Esophagus (tissue), 2 donors: ENCODE measurements around the gene KCNQ5. TPM values are rescaled to one million over a fixed set of nuclear protein-coding genes. Genes with fewer than 3 reads are reported as not detected.

Source experiments
- H3K27ac ChIP-seq, 2 donors: one replicate each; pipeline ENCODE4 v1.5.1; 2013; ENCODE audit warnings: low read depth in 2 of 2, mild to moderate bottlenecking in 2 of 2, inconsistent platforms in 1 of 2, low read length in 1 of 2, moderate library complexity in 1 of 2
- H3K27me3 ChIP-seq, 2 donors: one replicate each; pipeline ENCODE4 v1.6.1; 2013; ENCODE audit warnings: low read length in 2 of 2, control low read depth in 1 of 2, mild to moderate bottlenecking in 1 of 2; ENCODE audit not compliant: insufficient read depth in 2 of 2, control insufficient read depth in 1 of 2
- H3K36me3 ChIP-seq, 2 donors: one replicate each; pipeline ENCODE4 v1.6.1; 2013; ENCODE audit warnings: low read length in 1 of 2; ENCODE audit not compliant: control insufficient read depth in 2 of 2, insufficient read depth in 2 of 2
- H3K4me1 ChIP-seq, 2 donors: one replicate each; pipeline ENCODE4 v1.6.1; 2013; ENCODE audit warnings: low read length in 1 of 2; ENCODE audit not compliant: control insufficient read depth in 2 of 2, insufficient read depth in 2 of 2
- H3K4me3 ChIP-seq, 2 donors: one replicate each; pipeline ENCODE4 v1.5.1; 2013; ENCODE audit warnings: low read length in 2 of 2, mild to moderate bottlenecking in 2 of 2, low read depth in 1 of 2, moderate library complexity in 1 of 2
- H3K9me3 ChIP-seq, 2 donors: one replicate each; pipeline ENCODE4 v1.6.1; 2013; ENCODE audit warnings: mild to moderate bottlenecking in 2 of 2, low read depth in 1 of 2, low read length in 1 of 2, moderate library complexity in 1 of 2; ENCODE audit not compliant: control insufficient read depth in 2 of 2, insufficient read depth in 1 of 2
- WGBS, 2 donors: extraction: QIAGEN DNeasy Blood & Tissue Kit; methylation state at CpG; one replicate each; pipeline ENCODE4 v1.1.7; 2013; 5-methylcytosine and 5-hydroxymethylcytosine counted together
- polyA plus RNA-seq, 2 donors: library from polyadenylated mRNA; stranded (reverse); fragments of 200-250 nt; gene quantifications; one replicate each; pipeline ENCODE4 v1.2.3, GENCODE V29; 2013
- donor health status: healthy with polysubstance abuse.
- donor health status: Bipolar disorder and iron deficiency.

Gene KCNQ5
- polyA plus RNA-seq, 2 donors = 0.18 to 0.22 TPM

DNA sequence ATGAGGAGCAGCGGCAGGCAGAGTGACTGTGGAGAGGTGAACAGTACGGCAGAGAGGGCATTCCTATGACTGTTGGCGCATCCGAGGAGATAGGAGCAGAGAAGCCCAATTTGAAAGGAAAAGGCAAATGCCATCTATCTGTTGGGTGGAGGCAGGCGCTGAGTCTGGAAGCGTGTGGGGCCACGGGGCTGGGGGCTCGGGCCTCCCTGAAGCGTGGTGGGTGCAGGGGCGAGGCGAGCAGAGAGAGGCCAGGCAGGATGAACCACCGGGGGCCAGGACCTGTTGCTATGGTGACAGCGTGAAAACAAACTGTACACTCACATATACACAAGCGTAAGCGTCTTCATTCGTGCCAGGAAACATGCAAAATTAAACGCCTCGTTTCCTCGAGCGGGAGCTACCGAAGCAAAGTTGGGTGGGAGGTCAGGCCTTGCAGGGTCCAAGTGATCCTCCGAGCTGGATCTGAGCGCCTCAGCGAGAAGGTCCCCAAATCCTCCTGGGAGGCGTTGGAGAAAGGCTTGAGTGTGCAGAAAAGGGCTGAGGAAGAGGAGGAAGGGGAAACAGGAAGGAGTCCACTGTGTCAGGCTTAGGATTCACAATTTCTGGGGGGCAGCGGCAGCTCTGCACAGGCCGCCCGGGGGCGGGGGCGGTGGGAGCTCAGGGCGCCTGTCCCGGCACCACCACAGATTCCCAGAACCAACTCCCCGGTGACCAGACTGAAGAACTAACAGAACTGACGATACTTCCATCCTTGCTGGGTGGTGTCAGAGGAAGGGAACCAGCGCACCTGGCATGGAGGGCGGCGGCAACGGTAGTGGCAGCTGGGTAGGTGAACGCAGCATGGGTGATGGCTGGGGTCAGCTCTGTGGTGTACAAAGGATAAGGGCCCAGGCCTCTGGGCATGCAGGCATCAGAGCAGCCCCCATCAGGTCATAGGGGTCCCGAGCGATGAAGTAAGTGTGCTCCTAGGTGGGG, 535.2 kb downstream of the KCNQ5 start:
- no peaks in the 10 kb centered on the region for H3K36me3 ChIP-seq
- peaks cover 0 to 7% of the 10 kb centered on the region in 2 donors for H3K9me3 ChIP-seq
- no peaks in the 10 kb centered on the region for H3K4me1 ChIP-seq
- no peaks in the 10 kb centered on the region for H3K27me3 ChIP-seq
- no peak overlapping the region for H3K27ac ChIP-seq
- WGBS, 2 donors = 92 to 95% methylated on average over 39 to 41 of the region's 41 CpGs
- H3K4me3 ChIP-seq = no peak overlapping the region

DNA sequence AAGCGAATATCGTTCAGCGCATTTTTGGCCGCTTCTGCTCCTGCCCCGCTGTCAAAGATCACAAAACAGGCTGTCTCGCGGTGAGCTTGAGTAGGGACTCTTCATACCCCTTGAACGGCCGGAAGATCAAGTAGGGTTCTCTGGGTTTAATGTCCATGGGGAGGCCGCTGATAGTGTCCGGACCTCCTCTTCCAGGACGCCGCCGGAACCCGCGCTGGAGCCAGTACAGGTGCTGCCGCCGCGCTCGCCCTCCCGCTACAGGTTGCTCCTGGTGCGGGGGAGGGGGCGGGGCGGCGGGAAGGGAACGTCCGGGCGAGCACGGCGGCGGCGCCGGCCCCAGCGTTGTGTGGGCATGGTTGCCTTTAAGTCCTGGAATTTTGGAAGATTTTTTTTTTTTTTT, 536.0 kb downstream of the KCNQ5 start:
- H3K4me1 ChIP-seq = no peaks in the 10 kb centered on the region
- no peaks in the 10 kb centered on the region for H3K27me3 ChIP-seq
- no peak overlapping the region for H3K4me3 ChIP-seq
- no peak overlapping the region for H3K27ac ChIP-seq
- H3K9me3 ChIP-seq = peaks cover 0 to 7% of the 10 kb centered on the region in 2 donors
- no peaks in the 10 kb centered on the region for H3K36me3 ChIP-seq
- 87 to 94% methylated on average over 30 to 34 of the region's 34 CpGs for WGBS, 2 donors

DNA sequence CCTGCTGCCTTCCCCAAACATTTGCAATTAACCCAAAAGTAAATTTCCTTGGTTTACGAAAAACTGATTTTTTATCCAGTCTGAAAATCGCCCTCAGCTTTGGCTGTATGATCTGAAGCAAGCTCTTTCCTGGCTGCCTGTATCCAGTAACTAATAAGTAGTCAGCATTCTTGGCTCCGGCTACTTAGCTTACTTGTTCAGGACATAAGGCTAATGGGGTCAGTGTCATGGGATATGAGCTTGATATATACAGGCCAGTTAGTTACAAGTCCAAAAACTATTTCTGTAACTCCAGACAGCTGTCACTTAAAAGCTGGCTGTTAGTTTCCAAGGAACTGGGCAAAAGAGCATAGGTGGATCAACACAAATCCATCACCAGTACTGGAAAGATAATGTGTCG, 547.2 kb downstream of the KCNQ5 start:
- Histone ChIP-seq H3K36me3 (no peaks in the 10 kb centered on the region), H3K4me1 (no peaks in the 10 kb centered on the region), H3K9me3 (no peaks in the 10 kb centered on the region), H3K27ac (no peak overlapping the region), H3K4me3 (no peak overlapping the region), H3K27me3 (no peaks in the 10 kb centered on the region)
- WGBS, 2 donors = 71 to 80% methylated on average over 4 of the region's 4 CpGs

DNA sequence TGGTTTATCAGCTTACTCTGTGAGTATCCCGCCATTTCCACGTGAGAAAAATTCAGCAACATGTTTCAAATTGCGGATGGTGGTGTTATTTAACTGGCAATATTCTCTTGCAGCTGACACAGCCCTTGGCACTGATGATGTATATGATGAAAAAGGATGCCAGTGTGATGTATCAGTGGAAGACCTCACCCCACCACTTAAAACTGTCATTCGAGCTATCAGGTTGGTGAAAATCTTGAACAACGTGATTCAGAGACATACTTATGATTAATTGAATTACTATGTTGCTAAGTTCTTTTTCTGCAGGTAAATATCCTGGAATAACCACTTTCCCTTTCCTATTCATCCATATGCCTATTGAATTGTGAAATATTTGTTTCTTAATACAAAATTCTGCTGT, 547.8 kb downstream of the KCNQ5 start:
- Histone ChIP-seq H3K4me3 (no peak overlapping the region), H3K36me3 (no peaks in the 10 kb centered on the region), H3K4me1 (no peaks in the 10 kb centered on the region), H3K27ac (no peak overlapping the region), H3K9me3 (no peaks in the 10 kb centered on the region), H3K27me3 (no peaks in the 10 kb centered on the region)
- WGBS, 2 donors = 66 to 74% methylated on average over 5 of the region's 5 CpGs

DNA sequence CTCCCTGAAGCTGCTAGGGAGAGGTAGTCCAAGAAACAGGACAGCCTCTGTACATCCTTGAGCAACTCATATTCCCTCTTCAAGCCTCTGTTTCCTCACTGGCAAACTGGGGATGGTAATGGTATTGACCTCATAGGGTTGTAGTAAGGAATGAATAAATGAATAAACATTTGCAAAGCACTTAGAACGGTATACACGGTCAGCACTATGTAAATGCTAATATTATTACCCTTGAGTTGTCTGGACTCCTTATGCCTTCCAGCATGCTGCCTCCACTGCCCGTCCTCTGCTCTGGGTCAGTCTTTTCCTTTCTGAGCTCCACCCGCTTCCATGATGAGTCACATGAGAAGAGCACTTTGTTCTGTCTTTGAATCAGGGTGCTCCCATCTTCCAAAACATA, 552.8 kb downstream of the KCNQ5 start:
- 81 to 90% methylated on average over 4 of the region's 4 CpGs for WGBS, 2 donors
- H3K4me1 ChIP-seq = no peaks in the 10 kb centered on the region
- no peaks in the 10 kb centered on the region for H3K9me3 ChIP-seq

DNA sequence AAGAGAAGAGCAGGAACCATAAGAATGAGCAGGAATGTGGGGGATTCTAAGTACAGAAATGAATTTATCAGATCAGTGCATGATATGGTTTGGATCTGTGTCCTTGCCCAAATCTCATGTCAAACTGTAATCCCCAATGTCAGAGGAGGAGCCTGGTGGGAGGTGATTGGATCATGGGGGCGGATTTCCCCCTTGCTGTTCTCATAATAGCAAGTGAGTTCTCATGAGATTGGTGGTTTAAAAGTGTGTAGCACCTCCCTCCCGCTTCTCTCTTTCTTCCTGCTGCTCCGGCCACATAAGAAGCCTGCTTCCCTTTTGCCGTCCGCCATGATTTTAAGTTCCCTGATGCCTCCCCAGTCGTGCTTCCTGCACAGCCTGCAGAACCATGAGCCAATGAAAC, 554.2 kb downstream of the KCNQ5 start:
- no peak overlapping the region for H3K27ac ChIP-seq
- no peaks in the 10 kb centered on the region for H3K27me3 ChIP-seq
- no peaks in the 10 kb centered on the region for H3K36me3 ChIP-seq
- WGBS, 2 donors = 81 to 87% methylated on average over 6 of the region's 6 CpGs
- no peak overlapping the region for H3K4me3 ChIP-seq
- H3K9me3 ChIP-seq = no peaks in the 10 kb centered on the region
- H3K4me1 ChIP-seq = no peaks in the 10 kb centered on the region

More for the DNA sequence above, 552.8 kb downstream of the KCNQ5 start:
- Histone ChIP-seq H3K4me3 (no peak overlapping the region), H3K27ac (no peak overlapping the region), H3K36me3 (no peaks in the 10 kb centered on the region), H3K27me3 (no peaks in the 10 kb centered on the region)

DNA sequence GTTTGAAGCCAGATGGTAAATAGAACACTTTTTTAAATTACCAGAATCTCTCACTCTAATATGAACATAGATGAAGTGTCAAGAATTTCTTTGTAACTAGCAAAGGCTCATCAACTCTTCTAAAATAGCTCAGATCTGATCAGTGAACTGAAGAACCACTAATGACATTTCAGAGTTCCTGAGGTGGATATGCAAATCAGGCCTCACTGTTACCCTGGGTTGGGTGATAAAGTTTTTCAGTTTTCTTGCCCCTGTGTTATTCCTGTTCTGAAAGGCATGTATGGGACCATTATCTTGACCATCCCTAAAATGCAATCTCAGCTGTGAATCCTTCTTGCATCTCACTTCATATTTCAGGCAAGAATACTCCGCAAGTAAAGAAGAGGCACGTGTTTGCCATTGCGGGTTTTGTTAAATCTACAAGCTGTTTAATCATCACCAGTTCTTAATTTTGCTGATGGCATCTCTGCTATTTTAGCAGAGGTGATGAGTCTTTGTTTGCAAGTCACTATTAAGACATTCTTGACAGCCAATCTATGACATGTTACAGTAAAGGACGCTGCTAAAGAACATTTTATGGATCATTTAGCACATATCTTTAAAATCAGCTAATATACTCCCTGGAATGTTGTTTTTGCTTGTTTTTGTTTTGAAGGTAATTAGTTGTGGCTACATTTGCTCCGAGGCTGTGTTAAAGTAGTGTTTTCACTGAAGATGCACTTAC, 555.5 kb downstream of the KCNQ5 start:
- no peaks in the 10 kb centered on the region for H3K4me1 ChIP-seq
- no peaks in the 10 kb centered on the region for H3K27me3 ChIP-seq
- H3K4me3 ChIP-seq = no peak overlapping the region
- H3K27ac ChIP-seq = no peak overlapping the region
- H3K9me3 ChIP-seq = no peaks in the 10 kb centered on the region
- WGBS, 2 donors = 71 to 77% methylated on average over 5 of the region's 5 CpGs
- no peaks in the 10 kb centered on the region for H3K36me3 ChIP-seq

DNA sequence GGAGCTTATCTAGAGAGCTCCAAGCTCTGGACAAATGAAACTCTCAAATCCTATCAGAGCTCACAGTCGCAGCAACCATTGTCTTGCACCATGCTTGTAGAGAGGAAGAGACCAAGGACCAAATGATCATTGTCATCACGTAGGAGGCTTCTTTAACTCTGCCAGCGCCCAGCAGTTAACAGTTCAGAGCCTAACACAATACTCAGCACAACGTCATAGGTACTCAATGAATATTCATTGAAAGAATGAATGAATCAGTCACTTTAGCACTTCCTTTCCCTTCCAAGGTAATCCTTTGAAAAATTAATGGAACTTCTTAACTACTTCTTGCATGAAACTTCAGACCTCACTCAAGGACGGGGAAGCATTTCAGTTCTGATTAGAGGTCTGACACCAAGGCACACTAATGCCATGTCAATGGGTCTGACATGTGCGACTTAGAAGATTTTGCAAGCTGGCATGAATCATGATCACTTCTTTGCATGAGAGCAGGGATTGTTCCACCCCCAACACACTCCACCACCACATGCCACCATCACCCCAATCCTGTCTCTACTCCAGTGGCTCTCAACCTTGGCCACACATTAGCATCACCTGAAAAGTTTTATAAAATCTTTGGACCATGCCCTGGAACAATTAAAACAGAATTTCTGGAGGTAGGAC, 558.3 kb downstream of the KCNQ5 start:
- Histone ChIP-seq H3K27me3 (no peaks in the 10 kb centered on the region), H3K27ac (no peak overlapping the region), H3K4me3 (no peak overlapping the region), H3K36me3 (no peaks in the 10 kb centered on the region), H3K4me1 (no peaks in the 10 kb centered on the region), H3K9me3 (no peaks in the 10 kb centered on the region)
- 81% methylated on average over 6 of the region's 6 CpGs for WGBS, 2 donors

DNA sequence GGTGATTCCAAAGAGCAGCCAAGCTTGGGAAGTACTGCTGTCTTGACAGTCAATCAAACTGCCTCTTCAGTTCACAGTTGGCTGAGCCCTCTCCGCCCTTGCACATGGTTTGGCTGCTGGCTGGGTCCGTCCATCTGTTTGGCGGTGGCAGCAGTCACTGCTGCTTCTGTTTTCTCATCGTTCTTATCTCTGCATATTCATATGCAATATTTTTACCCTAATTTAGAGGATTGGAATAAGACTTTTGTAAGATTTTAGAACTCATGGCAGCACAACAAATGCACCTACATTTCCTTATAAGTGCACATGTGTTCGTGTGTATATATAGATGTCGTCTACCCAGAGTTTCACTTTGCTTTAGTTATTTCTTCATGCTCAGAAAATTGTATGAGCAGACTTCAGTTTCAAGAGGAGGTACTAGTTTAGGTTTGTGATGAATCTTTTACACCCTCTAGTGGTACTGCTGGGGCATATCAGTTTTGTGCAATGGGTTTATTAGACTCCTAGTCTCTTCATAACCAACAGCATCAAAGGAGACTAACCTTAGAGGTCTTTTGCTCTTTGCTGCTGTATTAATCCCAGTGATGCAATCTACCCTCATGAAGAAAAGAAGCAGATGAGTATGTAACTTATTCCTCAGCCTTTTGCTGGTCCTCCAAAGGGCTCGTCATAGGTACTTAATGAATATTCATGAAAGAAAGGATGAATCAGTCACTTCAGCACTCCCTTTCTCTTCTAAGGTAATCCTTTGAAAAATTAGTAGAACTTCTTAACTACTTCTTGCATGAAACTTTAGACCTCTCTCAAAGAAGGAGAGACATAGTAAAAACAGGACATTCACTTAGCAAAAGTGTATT, 559.1 kb downstream of the KCNQ5 start:
- WGBS, 2 donors = 13 to 17% methylated on average over 7 of the region's 7 CpGs
- Histone ChIP-seq H3K4me1 (no peaks in the 10 kb centered on the region), H3K27ac (no peak overlapping the region), H3K36me3 (no peaks in the 10 kb centered on the region), H3K27me3 (no peaks in the 10 kb centered on the region), H3K4me3 (no peak overlapping the region), H3K9me3 (no peaks in the 10 kb centered on the region)
